Suppressor macrophage treated with lipopolysaccharide for 1 hour (primary cell): ENCODE measurements around the gene CALN1.
"Not testable (repeated sequence)": the region's sequence is repeated elsewhere in the genome, so short reads cannot be mapped to it uniquely, and the experiment has no call there.

Source experiments
- DNase-seq, 3 donors: peaks; one replicate each; pipeline ENCODE4 v3.0.0-alpha.2; 2020 to 2022

CALN1 gene

DNA sequence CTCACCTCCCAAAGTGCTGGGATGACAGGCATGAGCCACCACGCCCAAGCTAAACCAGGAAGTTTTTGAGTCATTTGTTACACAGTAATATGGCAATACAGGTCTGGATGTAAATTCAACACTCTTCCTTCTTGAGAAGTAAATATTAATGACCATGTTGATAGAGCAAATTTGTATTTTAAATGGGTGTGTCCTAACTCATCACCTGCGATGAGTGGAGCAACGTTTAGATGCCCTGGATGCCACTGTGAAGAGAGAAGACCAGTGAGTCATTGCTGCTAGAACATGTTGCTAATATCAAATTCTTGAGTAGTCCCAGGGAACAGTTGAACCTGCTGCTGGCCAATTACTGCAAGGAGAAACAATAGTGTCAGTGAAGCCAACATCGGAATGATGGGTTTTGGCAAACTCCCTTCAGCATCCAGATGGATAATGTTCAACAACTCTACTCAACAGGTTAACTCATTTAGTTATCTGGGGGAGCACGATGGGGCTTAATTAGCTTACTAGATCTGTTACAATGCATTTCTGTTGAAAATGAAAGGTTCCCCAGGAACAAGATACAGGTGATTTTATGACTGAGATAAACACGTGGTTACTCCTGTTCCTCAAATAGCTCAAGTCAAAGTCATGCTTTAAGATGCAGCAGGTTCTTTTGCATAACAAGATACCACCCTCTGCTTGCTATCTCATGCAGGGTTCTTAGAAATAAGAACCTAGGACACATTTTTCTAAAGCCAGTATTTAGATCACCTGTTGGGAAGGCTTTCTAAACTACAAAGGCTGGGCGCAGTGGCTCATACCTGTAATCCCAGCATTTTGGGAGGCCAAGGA lies 146.8 kb downstream of the CALN1 start:
- no peak for DNase-seq

DNA sequence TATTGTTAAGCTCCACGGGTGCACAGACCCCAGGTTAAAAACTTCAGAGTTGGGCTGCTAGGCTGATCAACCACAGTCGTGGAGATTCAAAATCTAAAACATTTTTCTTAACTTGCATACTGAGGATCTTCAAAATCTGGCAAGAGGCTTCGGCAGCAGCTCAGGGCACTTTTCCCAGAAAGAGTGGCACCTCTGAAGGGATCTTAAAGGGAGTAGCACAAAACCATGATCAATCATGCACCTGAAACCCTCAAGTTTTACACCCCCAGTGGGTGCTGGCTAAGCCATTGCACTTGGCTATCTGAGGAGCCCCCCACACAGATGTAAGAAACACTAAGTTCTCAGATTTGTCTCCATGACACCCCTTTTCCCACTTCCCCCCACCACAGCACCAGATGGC lies 151.7 kb downstream of the CALN1 start:
- no peak for DNase-seq

DNA sequence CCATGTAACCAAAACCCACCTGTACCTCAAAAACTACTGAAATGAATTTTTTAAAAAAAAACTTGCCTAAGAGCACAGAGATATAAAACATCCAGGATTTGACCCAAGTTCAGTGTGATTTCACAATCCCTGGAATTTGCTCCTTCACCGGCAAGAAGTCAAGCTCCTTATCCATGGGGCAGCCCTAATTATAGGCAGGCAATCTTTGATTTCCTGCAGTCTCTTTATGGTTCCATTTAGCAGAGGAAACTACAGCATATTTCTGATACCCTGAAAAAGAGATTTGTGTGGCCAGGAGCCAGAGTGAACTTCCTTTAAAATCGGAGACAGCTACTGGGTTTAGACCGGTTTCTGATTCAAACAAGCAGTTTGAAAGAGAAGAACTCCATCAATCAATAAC lies 154.1 kb downstream of the CALN1 start:
- no peak for DNase-seq

DNA sequence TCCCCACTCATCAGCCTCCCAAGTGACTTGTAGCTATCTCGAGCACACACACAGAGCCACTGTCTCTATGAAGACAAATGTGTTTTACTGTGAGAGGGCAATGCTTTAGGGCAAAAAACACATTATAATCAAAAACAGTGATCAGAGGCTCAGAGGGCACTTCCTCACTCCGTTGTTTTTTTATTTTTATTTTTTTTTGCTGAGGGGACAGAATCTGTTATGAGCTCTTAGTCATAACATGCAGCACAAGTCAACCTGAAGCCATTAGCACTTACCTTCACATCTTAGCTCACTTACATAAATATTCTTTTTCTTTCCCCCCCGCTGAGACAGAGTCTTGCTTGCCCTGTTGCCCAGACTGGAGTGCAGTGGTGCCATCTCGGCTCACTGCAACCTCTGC lies 157.7 kb downstream of the CALN1 start:
- DNase-seq = no peak

DNA sequence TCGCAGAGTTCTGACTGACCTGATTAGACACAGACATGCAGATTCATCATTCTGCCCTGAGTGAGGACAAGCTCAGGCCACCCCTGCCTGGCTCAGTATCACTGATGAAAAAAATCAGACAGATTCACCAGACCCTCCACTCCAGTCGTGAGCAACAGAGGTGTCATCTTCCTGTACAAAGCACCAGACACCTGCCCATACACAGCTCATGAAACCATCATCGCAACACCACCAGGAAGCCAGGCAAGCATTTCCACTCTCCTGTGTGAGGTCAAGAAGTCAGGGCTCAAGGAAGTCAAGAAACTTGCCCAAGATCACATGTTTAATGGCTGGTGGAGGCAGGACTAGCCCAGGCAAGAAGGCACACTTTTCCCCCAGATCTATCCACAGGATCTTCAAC lies 163.0 kb downstream of the CALN1 start:
- no peak for DNase-seq

DNA sequence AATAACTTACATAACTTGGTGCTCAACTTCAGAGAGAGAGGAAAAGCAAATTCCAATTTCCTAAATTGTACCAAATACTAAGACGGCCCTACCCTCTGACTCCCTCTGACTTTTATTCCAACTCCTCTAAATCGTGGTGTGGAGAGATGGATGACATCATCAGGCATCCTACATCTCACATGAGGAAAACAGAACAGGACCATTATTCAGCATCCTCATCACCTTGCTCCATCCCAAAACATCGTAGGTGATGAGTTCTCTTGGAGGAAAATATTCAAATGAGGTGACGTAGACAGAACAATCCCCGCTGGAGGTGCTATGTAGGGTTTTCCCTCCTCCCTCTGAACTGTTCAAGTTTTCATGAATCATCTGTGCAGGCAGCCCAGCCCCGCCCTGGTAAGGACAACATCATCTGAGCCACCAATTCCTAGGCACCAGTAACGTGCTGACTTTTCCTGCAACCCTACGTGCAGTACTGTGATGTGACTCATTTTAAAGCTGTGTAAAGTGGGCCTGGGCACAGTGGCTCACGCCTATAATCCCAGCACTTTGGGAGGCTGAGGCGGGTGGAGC lies 167.2 kb downstream of the CALN1 start:
- DNase-seq = no peak

DNA sequence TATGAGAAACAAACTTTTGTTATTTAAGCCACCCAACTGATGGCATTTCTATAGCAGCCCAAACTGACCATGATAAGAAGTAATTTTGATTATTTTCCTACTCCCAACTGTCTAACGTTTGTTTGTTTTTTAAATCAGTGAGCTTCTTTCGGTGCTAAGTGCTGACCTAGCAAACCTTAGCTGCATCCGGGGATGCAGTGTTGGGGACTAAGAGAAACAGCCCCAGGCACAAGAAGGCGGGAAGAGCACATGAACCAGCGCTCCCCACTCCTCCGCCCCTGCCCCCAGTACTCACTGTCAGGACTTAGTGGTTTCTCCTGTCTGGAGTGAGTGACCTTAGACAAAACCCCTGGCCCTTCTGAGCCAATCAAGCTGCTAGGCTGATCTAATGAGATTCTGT lies 168.8 kb downstream of the CALN1 start:
- no peak for DNase-seq

DNA sequence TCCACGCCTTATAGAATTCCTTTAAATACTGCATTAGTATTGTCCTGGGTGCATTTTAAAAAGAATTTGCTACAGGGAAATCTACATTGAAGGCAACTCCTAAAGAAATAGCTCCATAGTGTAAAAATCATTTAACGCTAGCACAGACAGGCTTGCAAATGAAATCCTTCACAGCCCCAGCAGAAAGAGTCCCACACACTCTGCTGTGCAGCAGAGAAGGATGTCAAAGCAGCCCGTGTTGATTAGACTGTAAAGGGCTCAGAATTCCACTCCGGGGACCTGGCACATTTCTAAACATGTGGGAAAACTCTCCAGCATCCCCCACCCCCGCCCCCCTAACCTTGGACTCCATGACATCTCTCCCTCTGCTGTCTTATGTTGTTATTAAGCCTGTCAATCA lies 176.8 kb downstream of the CALN1 start:
- DNase-seq = no peak

DNA sequence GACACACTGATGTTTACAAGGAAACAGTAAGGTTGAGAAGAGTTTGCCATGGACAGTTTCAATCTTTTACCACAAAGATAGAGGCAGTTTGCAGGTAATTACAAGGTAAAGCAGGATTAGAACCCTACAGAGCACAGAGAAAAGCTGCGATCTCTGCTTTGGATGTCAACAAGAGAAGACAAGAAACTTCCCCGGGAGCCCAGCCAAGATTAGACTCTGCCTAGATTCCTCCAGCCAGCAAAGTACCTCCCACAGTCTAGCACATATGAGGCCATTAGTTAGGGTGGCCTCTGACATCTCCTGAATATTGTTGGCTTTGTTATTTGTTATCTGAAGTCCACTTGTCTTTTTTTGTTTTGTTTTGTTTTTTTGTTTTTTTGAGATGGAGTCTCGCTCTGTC lies 178.1 kb downstream of the CALN1 start:
- no peak for DNase-seq

DNA sequence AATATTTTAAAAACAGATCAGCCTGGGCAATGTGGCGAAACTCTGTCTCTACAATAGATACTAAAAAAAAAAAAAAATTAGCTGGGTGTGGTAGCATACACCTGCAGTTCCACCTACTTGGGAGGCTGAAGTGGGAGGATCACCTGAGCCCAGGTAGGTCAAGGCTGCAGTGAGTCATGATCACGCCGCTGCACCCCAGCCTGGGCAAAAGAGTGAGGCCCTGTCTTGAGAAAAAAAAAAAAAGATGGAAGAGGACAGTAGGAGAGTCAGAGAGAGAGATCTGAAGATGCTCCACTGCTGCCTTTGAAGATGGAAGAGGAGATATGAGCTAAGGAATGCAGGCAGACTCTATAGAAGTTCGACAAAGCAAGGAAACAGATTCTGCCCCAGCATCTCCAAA lies 181.9 kb downstream of the CALN1 start:
- DNase-seq = no peak

DNA sequence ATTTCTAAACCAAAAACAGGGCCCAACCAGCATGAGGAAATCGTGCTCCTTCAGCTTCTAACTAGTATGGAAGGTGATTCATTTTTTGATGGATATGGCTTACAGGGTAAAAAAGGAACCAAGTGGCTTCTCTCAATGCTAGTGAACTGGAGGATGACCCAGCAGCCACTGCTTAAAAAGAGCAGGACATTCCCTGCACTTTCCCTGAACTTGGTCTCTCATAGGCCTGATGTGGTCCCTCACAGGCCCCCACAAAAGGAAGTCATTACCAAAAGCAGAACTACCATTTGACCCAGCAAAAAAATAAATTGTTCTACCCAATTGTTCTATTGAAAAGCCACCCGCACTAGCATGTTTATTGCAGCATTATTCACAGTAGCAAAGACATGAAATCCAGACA lies 188.8 kb downstream of the CALN1 start:
- peak in 2 of 3 donors; percentile 0 to 4 for DNase-seq

DNA sequence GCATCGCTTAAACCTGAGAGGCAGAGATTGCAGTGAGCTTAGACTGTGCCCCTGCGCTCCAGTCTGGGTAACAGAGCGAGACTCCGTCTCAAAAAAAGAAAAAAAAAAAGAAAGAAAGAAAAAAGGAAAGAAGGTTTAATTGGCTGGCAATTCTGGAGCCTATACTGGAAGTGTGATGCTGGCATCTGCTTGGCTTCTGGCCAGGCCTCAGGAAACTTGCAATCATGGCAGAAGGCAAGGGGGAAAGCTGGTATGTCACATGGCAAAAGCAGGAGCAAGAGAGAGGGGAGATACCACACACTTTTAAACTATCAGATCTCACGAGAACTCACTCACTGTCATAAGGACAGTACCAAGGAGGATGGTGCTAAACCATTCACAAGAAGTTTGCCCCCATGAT lies 190.0 kb downstream of the CALN1 start:
- DNase-seq = no peak

DNA sequence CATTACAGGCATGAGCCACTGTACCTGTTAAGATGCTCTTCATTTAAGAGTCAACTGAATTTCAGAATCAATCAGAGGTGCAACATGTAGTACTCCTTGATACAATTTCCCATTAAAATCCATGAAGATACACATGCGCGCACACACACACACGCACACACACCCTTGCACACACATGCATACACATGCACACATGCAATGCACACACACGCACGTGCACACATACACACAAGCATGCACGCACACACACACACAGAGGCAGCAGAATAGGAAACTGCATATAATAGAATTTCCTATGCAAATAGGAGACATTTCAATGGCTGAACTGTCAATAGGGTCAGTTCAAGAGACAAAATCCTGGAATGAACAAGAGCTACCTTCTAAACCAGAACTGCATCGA lies 192.6 kb downstream of the CALN1 start:
- DNase-seq = no peak

DNA sequence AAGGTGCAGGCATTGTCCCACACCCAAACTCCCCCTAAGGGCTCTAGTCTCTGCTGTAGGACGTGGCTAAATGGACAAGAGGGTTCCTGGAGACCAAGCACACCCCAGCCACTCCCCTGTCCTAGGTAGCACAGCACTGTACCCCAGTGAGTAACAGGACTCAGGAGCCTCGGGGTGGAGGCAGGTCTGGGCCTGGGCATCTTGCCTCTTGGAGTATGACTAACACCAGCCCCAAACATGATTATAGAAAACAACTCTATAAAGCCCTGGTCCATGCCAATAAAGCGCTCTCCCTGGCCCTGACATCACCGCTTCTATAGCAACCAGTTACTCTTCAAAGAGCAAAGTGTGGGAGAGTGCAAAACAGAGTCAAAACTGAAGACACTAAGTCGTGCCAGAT lies 195.0 kb downstream of the CALN1 start:
- no peak for DNase-seq

DNA sequence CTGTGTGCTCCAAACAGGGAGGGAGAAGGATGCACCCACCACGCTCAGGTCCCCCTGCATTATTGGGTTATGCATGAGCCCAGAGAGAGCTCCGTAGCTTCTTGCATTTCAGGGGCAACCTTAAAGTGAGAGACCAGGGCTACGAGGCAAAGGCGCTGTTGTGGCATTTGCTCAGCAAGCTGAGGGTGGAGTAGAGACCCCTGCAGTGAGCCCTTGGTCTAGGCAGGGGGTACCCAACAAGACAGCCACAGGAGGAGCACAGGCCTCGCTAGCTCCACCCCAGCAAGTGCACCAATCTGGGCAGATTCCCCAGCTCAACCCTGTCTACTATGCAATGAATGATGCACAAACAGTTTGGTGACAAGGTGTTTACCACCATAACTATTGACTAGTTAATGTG lies 198.4 kb downstream of the CALN1 start:
- DNase-seq = no peak

DNA sequence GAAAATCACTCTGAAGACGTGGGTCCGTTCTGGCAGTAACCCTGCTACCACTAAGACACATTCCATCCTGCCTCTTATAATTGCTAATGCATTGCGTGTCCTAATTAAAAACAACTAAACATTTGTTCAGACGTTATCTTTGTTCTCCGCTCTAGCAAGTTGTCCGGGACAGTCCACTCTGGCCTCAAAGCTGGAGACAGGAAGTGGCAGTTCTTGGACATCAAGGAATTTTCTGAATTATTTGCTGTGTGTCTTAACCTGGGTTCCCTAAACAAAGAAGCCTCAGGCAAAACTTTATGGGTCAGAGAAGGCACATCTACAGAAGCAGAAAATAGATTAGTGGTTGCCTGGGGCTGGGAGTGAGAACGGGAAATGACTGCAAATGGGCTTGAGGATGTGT lies 199.1 kb downstream of the CALN1 start:
- DNase-seq = no peak

DNA sequence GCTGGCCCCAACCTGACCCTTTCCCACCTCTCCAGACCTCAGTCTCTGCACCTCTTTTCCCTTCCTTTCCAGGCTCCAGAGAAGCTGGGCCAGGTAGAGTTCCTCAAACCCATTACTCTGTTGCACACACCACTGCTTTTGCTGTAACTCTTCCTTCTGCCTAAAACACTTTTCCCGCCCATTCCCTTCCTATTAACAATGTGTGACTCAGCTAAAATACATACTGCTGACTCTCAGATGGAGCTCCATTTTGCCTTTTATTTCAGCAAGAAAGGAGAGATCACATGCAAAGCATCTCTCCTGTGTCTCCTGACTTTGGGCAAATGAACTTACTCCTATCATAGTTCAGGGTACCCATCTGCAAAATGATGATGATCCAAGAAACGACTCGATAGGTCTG lies 201.0 kb downstream of the CALN1 start:
- no peak for DNase-seq

DNA sequence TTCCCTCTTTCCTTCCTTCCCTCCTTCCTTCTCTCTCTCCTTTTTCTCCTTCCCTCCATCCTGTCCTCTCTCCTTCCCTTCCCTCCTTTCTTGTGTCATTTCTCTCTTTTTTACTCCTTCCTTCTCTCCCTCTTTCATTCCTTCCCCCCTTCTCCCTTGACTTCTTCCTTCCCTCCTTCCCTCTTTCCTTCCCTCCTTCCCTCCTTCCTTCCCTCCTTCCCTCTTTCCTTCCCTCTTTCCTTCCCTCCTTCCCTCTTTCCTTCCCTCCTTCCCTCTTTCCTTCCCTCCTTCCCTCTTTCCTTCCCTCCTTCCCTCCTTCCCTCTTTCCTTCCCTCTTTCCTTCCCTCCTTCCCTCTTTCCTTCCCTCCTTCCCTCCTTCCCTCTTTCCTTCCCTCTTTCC lies 203.1 kb downstream of the CALN1 start:
- not testable (repeated sequence) for DNase-seq

DNA sequence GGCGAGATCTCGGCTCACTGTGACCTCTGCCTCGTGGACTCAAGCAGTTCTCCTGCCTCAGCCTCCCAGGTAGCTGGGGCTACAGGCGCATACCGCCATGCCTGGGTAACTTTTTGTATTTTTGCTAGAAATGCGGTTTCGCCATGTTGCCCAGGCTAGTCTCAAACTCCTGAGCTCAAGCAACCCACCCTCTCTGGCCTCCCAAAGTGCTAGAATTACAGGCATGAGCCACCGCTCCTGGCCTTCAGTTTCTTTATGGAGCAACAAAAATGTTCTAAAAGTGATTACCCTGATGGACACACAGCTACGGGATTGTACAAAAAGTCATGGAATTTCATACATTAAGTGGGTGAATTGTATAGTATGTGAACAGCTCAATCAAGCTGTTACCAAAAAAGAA lies 216.0 kb downstream of the CALN1 start:
- no peak for DNase-seq

DNA sequence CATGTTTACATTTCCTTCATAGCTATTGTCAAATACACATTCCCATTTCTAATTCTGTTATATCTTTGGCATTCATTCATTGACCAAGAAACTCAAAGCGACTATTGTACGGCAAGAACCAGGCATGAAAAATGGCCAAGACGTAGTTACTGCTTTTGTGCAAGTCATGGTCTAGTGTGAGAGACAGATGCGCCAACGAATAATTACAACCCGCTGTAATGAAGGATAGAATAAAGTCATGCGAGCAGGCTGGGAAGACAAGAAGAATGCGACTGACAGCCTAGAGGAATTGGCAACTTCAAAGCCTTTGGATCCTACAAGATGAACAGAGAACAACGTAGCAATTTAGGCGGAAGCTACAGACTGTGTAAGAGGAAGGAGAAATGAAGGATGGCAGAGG lies 221.2 kb downstream of the CALN1 start:
- no peak for DNase-seq

DNA sequence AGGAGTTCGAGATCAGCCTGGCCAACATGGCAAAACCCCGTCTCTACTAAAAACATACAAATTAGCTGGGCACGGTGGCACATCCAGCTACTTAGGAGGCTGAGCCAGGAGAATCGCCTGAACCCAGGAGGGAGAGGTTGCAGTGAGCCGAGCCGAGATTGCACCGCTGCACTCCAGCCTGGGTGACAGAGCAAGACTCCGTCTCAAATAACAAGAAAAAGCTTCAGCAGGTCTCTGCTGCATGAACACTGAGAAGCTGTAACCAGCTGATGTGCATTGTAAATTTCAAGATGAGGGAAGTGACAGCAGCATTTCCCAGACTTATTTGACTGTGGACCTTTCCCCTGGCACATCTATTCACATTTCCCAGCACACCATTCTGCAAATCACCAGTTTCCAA lies 222.0 kb downstream of the CALN1 start:
- no peak for DNase-seq

DNA sequence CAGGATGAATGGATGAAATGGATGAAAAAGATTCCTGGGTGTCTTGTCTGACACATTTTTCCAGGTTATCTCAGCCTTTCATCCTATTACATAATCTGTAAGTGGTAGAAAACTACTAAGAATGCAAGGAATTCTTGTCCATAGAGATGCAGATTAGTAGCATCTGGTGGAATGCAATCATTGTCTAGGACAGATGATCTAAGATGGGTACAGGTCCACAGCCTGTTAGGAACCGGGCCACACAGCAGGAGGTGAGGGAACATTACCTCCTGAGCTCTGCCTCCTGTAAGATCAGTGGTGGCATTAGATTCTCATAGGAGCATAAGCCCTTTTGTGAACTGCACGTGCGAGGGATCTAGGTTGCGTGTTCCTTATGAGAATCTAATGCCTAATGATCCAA lies 225.0 kb downstream of the CALN1 start:
- DNase-seq = no peak

DNA sequence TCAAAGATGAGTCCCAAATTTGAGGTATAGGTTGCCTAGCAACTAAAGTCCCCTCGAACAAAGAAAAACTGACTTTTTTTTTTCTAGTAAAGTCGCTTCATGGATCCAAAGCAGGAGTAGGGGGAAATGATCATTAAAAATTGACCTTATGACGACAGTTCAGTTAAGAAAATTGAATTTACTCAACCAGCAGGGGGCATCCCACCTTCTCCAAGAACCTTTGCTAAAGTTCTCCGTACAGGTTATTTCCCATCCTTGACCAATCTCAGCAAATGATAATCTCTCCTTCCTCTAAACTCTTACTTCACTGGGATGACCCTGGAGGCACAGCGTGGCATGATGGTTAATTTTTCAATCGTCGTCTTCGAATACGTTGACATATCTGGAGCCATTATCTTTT lies 228.3 kb downstream of the CALN1 start:
- peak in 2 of 3 donors; percentile 29 for DNase-seq

DNA sequence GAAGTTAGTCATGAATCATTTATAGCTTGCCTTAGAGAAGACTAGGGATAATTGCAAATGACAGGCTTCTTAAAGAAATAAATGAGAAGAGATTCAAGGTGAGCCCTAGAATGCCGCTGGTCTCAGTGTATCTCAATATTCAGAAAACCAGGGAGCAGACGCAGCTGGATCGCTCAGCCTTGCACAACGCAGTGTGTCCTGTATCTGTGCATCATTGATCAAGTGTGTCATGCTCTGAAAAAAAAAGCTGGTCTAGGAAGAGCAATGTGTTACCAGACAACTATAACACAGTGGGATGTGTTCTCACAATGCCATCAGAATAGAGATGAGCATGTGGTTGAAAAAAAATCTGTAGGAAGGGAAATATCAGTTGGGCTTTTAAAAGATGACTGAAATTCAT lies 230.1 kb downstream of the CALN1 start:
- no peak for DNase-seq

DNA sequence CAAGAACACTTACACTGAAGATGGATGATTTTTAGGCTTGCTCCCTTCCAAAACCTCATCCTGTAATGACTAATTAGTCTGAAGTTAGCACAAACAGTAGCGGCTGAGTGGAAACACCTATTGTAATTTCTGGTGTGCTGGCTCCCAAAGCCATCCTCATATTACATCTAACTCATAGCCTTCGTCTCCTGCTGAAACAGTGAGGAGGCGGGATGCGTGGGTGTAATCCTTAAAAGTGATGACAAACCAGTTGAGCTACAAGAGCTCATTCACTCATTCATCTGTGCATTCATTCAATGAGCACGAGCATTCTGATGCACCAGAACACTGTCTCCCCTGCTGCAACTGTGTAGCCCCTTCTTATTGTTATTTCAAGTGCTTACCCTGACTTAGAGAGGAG lies 235.3 kb downstream of the CALN1 start:
- DNase-seq = no peak
